Hepatocyte (in vitro differentiated cells): ENCODE measurements around the gene DAPP1. TPM values are rescaled to one million over a fixed set of nuclear protein-coding genes. Genes with fewer than 3 reads are reported as not detected.

Experiments
- DNase-seq: peaks from one replicate; pipeline ENCODE4 v3.0.0-alpha.2; 2016; ENCODE audit warnings: low spot score
- H2AFZ ChIP-seq: fragments of 200-600 bp; sonication (generic); 2 replicates; pipeline ENCODE4 v1.6.0; 2016; ENCODE audit warnings: antibody characterized with exemption, mild to moderate bottlenecking
- H3K27ac ChIP-seq: fragments of 200-600 bp; sonication (generic); 2 replicates; pipeline ENCODE4 v1.5.1; 2016; ENCODE audit warnings: mild to moderate bottlenecking
- H3K27me3 ChIP-seq: fragments of 200-600 bp; sonication (generic); 2 replicates; pipeline ENCODE4 v1.6.1; 2016
- H3K36me3 ChIP-seq: fragments of 200-600 bp; sonication (generic); replicated peaks from 2 replicates; pipeline ENCODE4 v1.5.1; 2016; ENCODE audit warnings: low read depth; ENCODE audit not compliant: insufficient read depth
- H3K4me1 ChIP-seq: fragments of 200-600 bp; sonication (generic); 2 replicates; pipeline ENCODE4 v1.5.1; 2016; ENCODE audit warnings: mild to moderate bottlenecking, moderate library complexity; ENCODE audit not compliant: insufficient read depth
- H3K4me2 ChIP-seq: fragments of 200-600 bp; sonication (generic); 2 replicates; pipeline ENCODE4 v1.6.0; 2016
- H3K4me3 ChIP-seq: fragments of 200-600 bp; sonication (generic); 2 replicates; pipeline ENCODE4 v1.5.1; 2016; ENCODE audit warnings: mild to moderate bottlenecking
- H3K79me2 ChIP-seq: fragments of 200-600 bp; sonication (generic); 2 replicates; pipeline ENCODE4 v1.6.0; 2017; ENCODE audit warnings: mild to moderate bottlenecking
- H3K9me2 ChIP-seq: fragments of 200-600 bp; sonication (generic); replicated peaks from 2 replicates; pipeline ENCODE4 v1.6.0; 2017; ENCODE audit warnings: mild to moderate bottlenecking; ENCODE audit not compliant: insufficient read depth
- H3K9me3 ChIP-seq: fragments of 200-600 bp; sonication (generic); 2 replicates; pipeline ENCODE4 v1.5.1; 2016; ENCODE audit warnings: low read depth, mild to moderate bottlenecking
- H4K20me1 ChIP-seq: fragments of 200-600 bp; sonication (generic); 2 replicates; pipeline ENCODE4 v1.6.0; 2016; ENCODE audit warnings: mild to moderate bottlenecking; ENCODE audit not compliant: insufficient read depth, poor library complexity, severe bottlenecking
- CTCF ChIP-seq: fragments of 200-600 bp; sonication (generic); IDR thresholded peaks from 2 replicates; pipeline ENCODE4 v1.5.1; 2016; ENCODE audit warnings: antibody characterized with exemption, mild to moderate bottlenecking; ENCODE audit not compliant: poor library complexity
- EZH2 ChIP-seq: fragments of 200-600 bp; sonication (generic); IDR thresholded peaks from 2 replicates; pipeline ENCODE4 v1.6.1; 2016; ENCODE audit warnings: antibody characterized with exemption, mild to moderate bottlenecking, borderline replicate concordance
- EZH2phosphoT487 ChIP-seq: fragments of 200-600 bp; sonication (generic); IDR thresholded peaks from one replicate; pipeline ENCODE4 v1.6.1; 2018; ENCODE audit warnings: antibody characterized with exemption, mild to moderate bottlenecking, low read depth, moderate library complexity; ENCODE audit not compliant: unreplicated experiment, severe bottlenecking
- WGBS: methylation state at CpG from one replicate; pipeline ENCODE4 v1.1.6; 2016; ENCODE audit warnings: low lambda C conversion rate; ENCODE audit errors: missing lambda C conversion rate; 5-methylcytosine and 5-hydroxymethylcytosine counted together
- polyA plus RNA-seq: library from polyadenylated mRNA; unstranded; fragments of >200 nt; fragmentation: Nextera tagmentation; extraction: Ambion mirVana; gene quantifications from 2 replicates; pipeline ENCODE4 v1.2.1, GENCODE V29; 2016
- total RNA-seq: library from RNA; depleted of rRNA; stranded (reverse); fragments of >200 nt; gene quantifications from 2 replicates; pipeline ENCODE4 v1.2.3, GENCODE V29; 2014

The DAPP1 gene
- total and polyA plus RNA-seq, 2 experiments from 2014 or later = 1.7 to 2.0 TPM

GRCh38 chr4:99861120-99861905 lies 44.7 kb downstream of the DAPP1 start:
- H3K4me2 ChIP-seq = no peak overlapping the region
- H3K9me3 ChIP-seq = no peaks in the 10 kb centered on the region
- H3K27ac ChIP-seq = no peak overlapping the region
- no peaks in the 10 kb centered on the region for H3K9me2 ChIP-seq
- H4K20me1 ChIP-seq = no peaks in the 10 kb centered on the region
- no peak for DNase-seq
- no peaks in the 10 kb centered on the region for H3K27me3 ChIP-seq
- H2AFZ ChIP-seq = no peak overlapping the region
- WGBS = 48% methylated on average over 5 of the region's 5 CpGs
- no peaks in the 10 kb centered on the region for H3K36me3 ChIP-seq
- H3K79me2 ChIP-seq = no peaks in the 10 kb centered on the region
- TF ChIP-seq CTCF = no peak
- no peak for TF ChIP-seq EZH2phosphoT487
- no peak for TF ChIP-seq EZH2
- H3K4me1 ChIP-seq = no peaks in the 10 kb centered on the region
- H3K4me3 ChIP-seq = no peak overlapping the region

GRCh38 chr4:99863804-99864203 lies 47.2 kb downstream of the DAPP1 start:
- no peak overlapping the region for H2AFZ ChIP-seq
- peak; percentile 43 for DNase-seq
- H3K27ac ChIP-seq = no peak overlapping the region
- TF ChIP-seq EZH2 (no peak), EZH2phosphoT487 (no peak), CTCF (no peak)
- no peak overlapping the region for H3K4me2 ChIP-seq
- H3K4me3 ChIP-seq = no peak overlapping the region
- no peaks in the 10 kb centered on the region for H3K9me3 ChIP-seq
- H3K27me3 ChIP-seq = no peaks in the 10 kb centered on the region
- H3K79me2 ChIP-seq = no peaks in the 10 kb centered on the region
- H3K4me1 ChIP-seq = no peaks in the 10 kb centered on the region
- H3K9me2 ChIP-seq = no peaks in the 10 kb centered on the region
- H4K20me1 ChIP-seq = no peaks in the 10 kb centered on the region
- WGBS = 53% methylated on average over 3 of the region's 3 CpGs
- no peaks in the 10 kb centered on the region for H3K36me3 ChIP-seq

- Histone ChIP-seq H4K20me1 (no peaks in the 10 kb centered on the region), H3K4me2 (no peak overlapping the region), H3K4me3 (no peak overlapping the region), H3K9me2 (no peaks in the 10 kb centered on the region), H3K36me3 (no peaks in the 10 kb centered on the region), H3K4me1 (no peaks in the 10 kb centered on the region), H3K9me3 (no peaks in the 10 kb centered on the region), H2AFZ (no peak overlapping the region), H3K27ac (no peak overlapping the region), H3K79me2 (no peaks in the 10 kb centered on the region), H3K27me3 (no peaks in the 10 kb centered on the region)
- 34% methylated on average over 8 of the region's 8 CpGs for WGBS
- TF ChIP-seq CTCF (no peak), EZH2phosphoT487 (no peak), EZH2 (no peak)
- DNase-seq = peak; percentile 14
These were observed 51.5 kb downstream of the DAPP1 start for GRCh38 chr4:99868126-99868596.
